Gastrocnemius medialis (tissue), 4 donors: ENCODE data around the gene ZNF541.

Experiments used
- POLR2A ChIP-seq, 2 donors: fragments of 450-650 bp; IDR thresholded peaks; one replicate each; pipeline ENCODE4 v1.6.1; 2017; ENCODE audit warnings: antibody characterized with exemption in 2 of 2, mild to moderate bottlenecking in 2 of 2, moderate library complexity in 2 of 2
- TF ChIP-seq, protein P1 (sequence below), 5 experiments: fragments of 450-650 bp in 3 of 5; fragments of 200-600 bp in 2 of 5; sonication (generic) in 2 of 5; IDR thresholded peaks in 4 of 5; conservative IDR thresholded peaks in 1 of 5; 1 replicate in 4 of 5; 2 replicates in 1 of 5; pipeline ENCODE4 v1.5.1; 2016 to 2019; ENCODE audit warnings: antibody characterized with exemption in 5 of 5, mild to moderate bottlenecking in 3 of 5, moderate library complexity in 3 of 5

DNA sequence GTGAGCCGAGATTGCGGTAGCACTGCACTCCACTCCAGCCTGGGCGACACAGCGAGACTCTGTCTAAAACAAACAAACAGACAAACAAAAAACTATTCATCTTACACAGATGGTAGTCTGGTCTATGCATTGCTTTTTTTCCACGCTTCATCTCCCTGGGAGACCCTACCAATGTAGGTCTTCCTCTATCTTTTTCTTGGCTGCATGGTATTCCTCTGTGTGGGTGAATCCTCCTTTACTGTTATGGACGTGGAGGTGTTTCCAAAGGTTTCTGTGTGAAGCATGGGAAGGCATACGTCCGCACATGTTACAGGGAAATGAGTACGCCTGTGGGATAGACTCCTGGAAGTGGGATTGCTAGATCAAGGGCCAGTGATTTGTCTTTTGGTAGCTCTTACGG, 41.6 kb upstream of the ZNF541 start:
- TF ChIP-seq POLR2A (IDR thresholded peaks at IDR 0.05), result no peak
- TF ChIP-seq, protein P1, sequence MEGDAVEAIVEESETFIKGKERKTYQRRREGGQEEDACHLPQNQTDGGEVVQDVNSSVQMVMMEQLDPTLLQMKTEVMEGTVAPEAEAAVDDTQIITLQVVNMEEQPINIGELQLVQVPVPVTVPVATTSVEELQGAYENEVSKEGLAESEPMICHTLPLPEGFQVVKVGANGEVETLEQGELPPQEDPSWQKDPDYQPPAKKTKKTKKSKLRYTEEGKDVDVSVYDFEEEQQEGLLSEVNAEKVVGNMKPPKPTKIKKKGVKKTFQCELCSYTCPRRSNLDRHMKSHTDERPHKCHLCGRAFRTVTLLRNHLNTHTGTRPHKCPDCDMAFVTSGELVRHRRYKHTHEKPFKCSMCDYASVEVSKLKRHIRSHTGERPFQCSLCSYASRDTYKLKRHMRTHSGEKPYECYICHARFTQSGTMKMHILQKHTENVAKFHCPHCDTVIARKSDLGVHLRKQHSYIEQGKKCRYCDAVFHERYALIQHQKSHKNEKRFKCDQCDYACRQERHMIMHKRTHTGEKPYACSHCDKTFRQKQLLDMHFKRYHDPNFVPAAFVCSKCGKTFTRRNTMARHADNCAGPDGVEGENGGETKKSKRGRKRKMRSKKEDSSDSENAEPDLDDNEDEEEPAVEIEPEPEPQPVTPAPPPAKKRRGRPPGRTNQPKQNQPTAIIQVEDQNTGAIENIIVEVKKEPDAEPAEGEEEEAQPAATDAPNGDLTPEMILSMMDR (IDR thresholded peaks at IDR 0.05 in 4 of 5, conservative IDR thresholded peaks at IDR 0.05 in 1 of 5), result no peak
